Measurements from ENCODE around the gene LIFR. TPM values are rescaled to one million over a fixed set of nuclear protein-coding genes. Genes with fewer than 3 reads are reported as not detected.
"Not testable (repeated sequence)": the region's sequence is repeated elsewhere in the genome, so short reads cannot be mapped to it uniquely, and the experiment has no call there.

LIFR gene
- total RNA-seq, 1 experiment from 2014 or later: 3.7 TPM

GRCh38 chr5:38527475-38527874 is 29.0 kb downstream of the LIFR start:
- Mint-ChIP-seq H3K4me1 (ENCODE audit: insufficient read depth, unreplicated experiment) (no peaks in the 10 kb centered on the region), H3K27me3 (ENCODE audit: insufficient read depth, unreplicated experiment) (no peaks in the 10 kb centered on the region), H3K27ac (ENCODE audit: low read depth, unreplicated experiment) (no peak overlapping the region), H3K4me3 (ENCODE audit: unreplicated experiment) (no peak overlapping the region), H3K9me3 (ENCODE audit: unreplicated experiment) (no peaks in the 10 kb centered on the region), H3K36me3 (ENCODE audit: insufficient read depth, unreplicated experiment) (peaks cover 31% of the 10 kb centered on the region)
- ChIA-PET CTCF (interaction anchor here (1.0 kb wide), 1 partner anchor 389 kb away, joined by 3 read pairs; no protein-coding TSS in a partner anchor), POLR2A (no interaction called here)
- no peak for TF ChIP-seq CTCF (IDR thresholded peaks at IDR 0.05; ENCODE audit: unreplicated experiment)
- DNase-seq (ENCODE audit: unreplicated experiment): no peak
- no TSS peak for BruUV-seq (replicated peaks)
- intact Hi-C loops (cut with micrococcal nuclease): no loop called here

- POLR2A ChIA-PET: no interaction called here
- no peak for TF ChIP-seq CTCF (IDR thresholded peaks at IDR 0.05; ENCODE audit: unreplicated experiment)
- H3K27me3 Mint-ChIP-seq (ENCODE audit: insufficient read depth, unreplicated experiment): no peaks in the 10 kb centered on the region
- intact Hi-C loops (cut with micrococcal nuclease): no loop called here
- no peak overlapping the region for H3K27ac Mint-ChIP-seq (ENCODE audit: low read depth, unreplicated experiment)
- DNase-seq (ENCODE audit: unreplicated experiment): no peak
- no peak overlapping the region for H3K4me3 Mint-ChIP-seq (ENCODE audit: unreplicated experiment)
- H3K4me1 Mint-ChIP-seq (ENCODE audit: insufficient read depth, unreplicated experiment): no peaks in the 10 kb centered on the region
- H3K36me3 Mint-ChIP-seq (ENCODE audit: insufficient read depth, unreplicated experiment): peaks cover 34% of the 10 kb centered on the region
- H3K9me3 Mint-ChIP-seq (ENCODE audit: unreplicated experiment): no peaks in the 10 kb centered on the region
- BruUV-seq (replicated peaks): no TSS peak
- CTCF ChIA-PET: interaction anchor here (0.6 to 1.2 kb wide), 3 partner anchors 82 to 259 kb away, joined by 3 to 5 read pairs (median 4); no protein-coding TSS in a partner anchor
These were observed 32.4 kb downstream of the LIFR start for GRCh38 chr5:38524022-38524421.

- ChIA-PET POLR2A (interaction anchor here (0.6 to 0.9 kb wide), 2 partner anchors 11 to 16 kb away, joined by 3 to 4 read pairs; no protein-coding TSS in a partner anchor), CTCF (interaction anchor here (0.6 to 1.6 kb wide), 2 partner anchors 53 to 146 kb away, joined by 3 read pairs; no protein-coding TSS in a partner anchor)
- TF ChIP-seq CTCF (IDR thresholded peaks at IDR 0.05; ENCODE audit: unreplicated experiment): no peak
- intact Hi-C loops (cut with micrococcal nuclease): no loop called here
- no peak for DNase-seq (ENCODE audit: unreplicated experiment)
- H3K4me1 Mint-ChIP-seq (ENCODE audit: insufficient read depth, unreplicated experiment): no peaks in the 10 kb centered on the region
- no peak overlapping the region for H3K4me3 Mint-ChIP-seq (ENCODE audit: unreplicated experiment)
- BruUV-seq (replicated peaks): no TSS peak
- H3K9me3 Mint-ChIP-seq (ENCODE audit: unreplicated experiment): no peaks in the 10 kb centered on the region
- no peaks in the 10 kb centered on the region for H3K27me3 Mint-ChIP-seq (ENCODE audit: insufficient read depth, unreplicated experiment)
- H3K36me3 Mint-ChIP-seq (ENCODE audit: insufficient read depth, unreplicated experiment): peaks cover 6% of the 10 kb centered on the region
- no peak overlapping the region for H3K27ac Mint-ChIP-seq (ENCODE audit: low read depth, unreplicated experiment)
These were observed 37.0 kb downstream of the LIFR start for GRCh38 chr5:38519476-38519875.

GRCh38 chr5:38518341-38518740 is 38.1 kb downstream of the LIFR start:
- POLR2A ChIA-PET: interaction anchor here (0.9 kb wide), 1 partner anchor 10 kb away, joined by 3 read pairs; no protein-coding TSS in a partner anchor
- DNase-seq (ENCODE audit: unreplicated experiment): no peak
- H3K4me3 Mint-ChIP-seq (ENCODE audit: unreplicated experiment): no peak overlapping the region
- CTCF ChIA-PET: interaction anchor here (1.2 to 1.6 kb wide), 2 partner anchors 54 to 78 kb away, joined by 3 read pairs; no protein-coding TSS in a partner anchor
- intact Hi-C loops (cut with micrococcal nuclease): no loop called here
- no peaks in the 10 kb centered on the region for H3K9me3 Mint-ChIP-seq (ENCODE audit: unreplicated experiment)
- H3K27me3 Mint-ChIP-seq (ENCODE audit: insufficient read depth, unreplicated experiment): no peaks in the 10 kb centered on the region
- no peaks in the 10 kb centered on the region for H3K4me1 Mint-ChIP-seq (ENCODE audit: insufficient read depth, unreplicated experiment)
- BruUV-seq (replicated peaks): no TSS peak
- H3K27ac Mint-ChIP-seq (ENCODE audit: low read depth, unreplicated experiment): no peak overlapping the region
- peaks cover 4% of the 10 kb centered on the region for H3K36me3 Mint-ChIP-seq (ENCODE audit: insufficient read depth, unreplicated experiment)
- TF ChIP-seq CTCF (IDR thresholded peaks at IDR 0.05; ENCODE audit: unreplicated experiment): no peak

- intact Hi-C loops (cut with micrococcal nuclease); POLR2A ChIA-PET; DNase-seq (ENCODE audit: unreplicated experiment); H3K27me3 Mint-ChIP-seq (ENCODE audit: insufficient read depth, unreplicated experiment); H3K4me1 Mint-ChIP-seq (ENCODE audit: insufficient read depth, unreplicated experiment); H3K27ac Mint-ChIP-seq (ENCODE audit: low read depth, unreplicated experiment); BruUV-seq (replicated peaks); H3K9me3 Mint-ChIP-seq (ENCODE audit: unreplicated experiment); H3K4me3 Mint-ChIP-seq (ENCODE audit: unreplicated experiment); H3K36me3 Mint-ChIP-seq (ENCODE audit: insufficient read depth, unreplicated experiment): not testable (repeated sequence)
- CTCF ChIA-PET: interaction anchor here (0.6 to 1.6 kb wide), 4 partner anchors 22 to 103 kb away, joined by 3 to 14 read pairs (median 3); no protein-coding TSS in a partner anchor
These were observed 39.8 kb downstream of the LIFR start for GRCh38 chr5:38516649-38517048.

Measured in MCF 10A (cell line).